ENCODE measurements around the gene SLC37A1. TPM values are rescaled to one million over a fixed set of nuclear protein-coding genes. Genes with fewer than 3 reads are reported as not detected.

Gene SLC37A1
- total RNA-seq, 1 experiment from 2014 or later = not detected

Other genes starting within 250 kb of the SLC37A1 start
- gene TFF3, start 198.4 kb upstream of the SLC37A1 start, total RNA-seq (2014; rRNA removed) = not detected in 2 replicates
- gene TFF2, start 162.9 kb upstream of the SLC37A1 start, total RNA-seq (2014; rRNA removed) = not detected in 2 replicates
- gene TFF1, start 147.3 kb upstream of the SLC37A1 start, total RNA-seq (2014; rRNA removed) = not detected in 2 replicates
- gene TMPRSS3, start 117.8 kb upstream of the SLC37A1 start, total RNA-seq (2014; rRNA removed) = not detected in 2 replicates
- not detected in 2 replicates for gene UBASH3A, start 110.0 kb upstream of the SLC37A1 start, total RNA-seq (2014; rRNA removed)
- gene RSPH1, start 17.6 kb upstream of the SLC37A1 start, total RNA-seq (2014; rRNA removed) = not detected in 2 replicates
- not detected in 2 replicates for gene PDE9A, start 139.8 kb downstream of the SLC37A1 start, total RNA-seq (2014; rRNA removed)